T follicular helper cell (primary cell): ENCODE results near the gene DCST2.

Experiments
- DNase-seq: peaks from one replicate; pipeline ENCODE4 v3.0.0-alpha.2; 2020; ENCODE audit warnings: low read depth

The DCST2 gene

DNA sequence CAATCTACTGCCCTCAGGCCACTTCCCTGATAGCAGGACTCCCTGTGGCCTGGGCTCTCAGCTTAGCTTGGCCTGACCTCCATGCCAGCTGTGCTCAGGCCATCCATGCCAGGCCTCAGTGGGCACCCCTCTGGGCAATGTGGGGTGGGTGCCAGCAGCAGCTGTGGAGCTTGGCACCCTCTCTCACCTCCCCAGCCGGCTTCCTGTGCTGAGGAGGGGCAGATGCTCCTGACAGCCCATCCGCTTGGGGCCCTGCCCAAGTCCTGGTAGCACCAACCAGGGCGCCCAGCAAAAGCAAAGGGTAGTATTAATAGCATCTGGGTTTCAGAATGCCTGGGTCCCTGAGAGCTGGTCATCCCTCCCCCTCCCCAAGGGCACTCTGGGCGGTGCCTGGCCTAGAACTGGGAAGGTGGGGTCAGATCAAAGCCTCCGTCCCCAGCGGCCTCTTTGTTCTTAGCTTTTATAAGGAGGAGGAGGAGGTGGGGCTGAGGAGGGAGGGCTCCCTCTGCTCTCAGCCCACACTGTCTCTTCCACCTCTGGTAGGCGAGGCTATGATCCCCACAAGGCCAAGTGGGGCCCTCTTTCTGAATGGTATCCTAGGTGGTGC lies 36.1 kb upstream of the DCST2 start:
- no peak for DNase-seq

DNA sequence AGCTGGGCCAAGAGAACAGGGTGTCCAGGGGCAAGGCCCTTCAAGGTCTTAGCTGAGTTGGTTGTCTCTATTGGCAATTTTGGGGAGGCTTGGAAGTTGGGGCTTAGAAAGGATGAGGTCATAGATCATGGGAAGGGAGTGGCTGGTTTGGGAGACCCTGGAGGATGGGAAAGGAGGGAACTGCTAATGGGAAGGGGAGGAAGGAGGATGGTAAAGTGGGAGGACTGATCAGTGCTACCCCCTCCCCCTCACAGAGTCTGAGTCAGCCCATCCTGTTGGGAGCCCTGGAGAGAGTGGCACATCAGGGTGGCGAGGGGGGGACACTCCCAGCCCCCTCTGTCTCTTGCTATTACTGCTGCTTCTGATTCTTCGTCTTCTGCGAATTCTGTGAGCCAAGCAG lies 35.0 kb upstream of the DCST2 start:
- DNase-seq = no peak

- no peak for DNase-seq
Measured at GRCh38 chr1:155066777-155067176, 33.2 kb upstream of the DCST2 start.

DNA sequence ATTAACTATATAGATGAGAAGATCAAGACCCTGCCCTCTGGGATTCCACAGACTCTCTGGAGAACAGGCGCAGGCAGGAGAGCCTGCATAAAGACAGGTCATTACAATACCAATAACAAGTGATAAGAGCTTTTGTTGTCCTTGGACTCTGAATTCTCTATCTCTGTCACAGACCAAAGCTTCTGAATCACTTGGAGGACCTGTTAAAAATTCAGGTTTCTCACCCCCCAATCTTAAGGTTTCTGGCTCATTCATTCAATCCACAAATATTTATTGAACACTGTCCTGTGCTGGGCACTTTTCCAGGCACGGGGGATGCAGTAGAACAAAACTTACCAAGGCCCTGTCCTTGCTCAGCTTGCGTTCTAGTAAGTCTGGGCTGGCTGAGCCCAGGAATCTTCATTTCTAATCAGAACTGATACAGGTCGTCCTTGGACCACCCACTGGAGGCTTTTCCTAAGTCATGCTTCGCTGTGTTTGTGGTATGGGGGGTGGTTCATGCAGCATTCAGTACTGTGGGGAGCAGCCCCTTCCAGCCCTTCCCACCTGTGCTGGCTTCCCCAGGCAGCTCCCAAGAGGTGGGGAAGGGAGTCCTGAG lies 31.4 kb upstream of the DCST2 start:
- no peak for DNase-seq

GRCh38 chr1:155064111-155064831 lies 30.7 kb upstream of the DCST2 start:
- DNase-seq = no peak

- peak; percentile 80 for DNase-seq
Measured at GRCh38 chr1:155063550-155064110, 30.0 kb upstream of the DCST2 start, which contains the start of gene EFNA4. Gene EFNA4, plus strand, starts transcription at chr1:155063740. Its CDS starts 84 bp downstream, at chr1:155063824.

DNA sequence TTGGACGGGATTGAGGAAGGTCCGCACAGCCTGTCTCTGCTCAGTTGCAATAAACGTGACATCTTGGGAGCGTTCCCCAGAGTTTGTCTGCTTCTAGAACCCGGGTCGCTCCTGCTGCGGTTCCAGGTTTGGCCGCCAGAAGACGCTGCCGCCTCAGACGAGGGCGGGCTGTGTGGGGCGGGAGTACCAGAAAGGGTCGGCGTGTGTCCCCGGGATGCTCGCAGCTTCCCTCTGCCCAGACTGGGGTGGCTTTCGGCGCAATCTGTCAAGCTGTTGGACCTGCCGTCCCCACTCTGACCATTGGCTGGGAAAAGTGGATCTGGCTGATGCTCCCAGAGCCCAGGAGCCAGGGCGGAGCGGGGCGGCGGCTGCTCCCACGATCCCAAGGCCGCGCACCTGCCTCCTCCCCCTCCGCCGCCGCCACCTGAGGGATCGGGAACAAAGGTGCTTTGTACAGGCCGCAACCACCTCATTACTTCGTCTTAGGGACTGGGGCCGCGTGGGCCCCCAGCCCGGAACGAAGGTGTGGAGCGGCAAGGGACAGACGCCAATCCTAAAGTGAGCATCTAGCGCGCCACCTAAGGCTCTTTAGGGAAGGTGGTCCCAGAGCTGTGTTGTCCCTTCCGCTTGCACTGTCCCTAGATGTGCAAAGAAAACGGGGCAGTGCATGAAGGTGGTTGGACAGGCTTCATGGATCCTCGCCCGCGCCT lies 29.3 kb upstream of the DCST2 start:
- DNase-seq = peak; percentile 55

DNA sequence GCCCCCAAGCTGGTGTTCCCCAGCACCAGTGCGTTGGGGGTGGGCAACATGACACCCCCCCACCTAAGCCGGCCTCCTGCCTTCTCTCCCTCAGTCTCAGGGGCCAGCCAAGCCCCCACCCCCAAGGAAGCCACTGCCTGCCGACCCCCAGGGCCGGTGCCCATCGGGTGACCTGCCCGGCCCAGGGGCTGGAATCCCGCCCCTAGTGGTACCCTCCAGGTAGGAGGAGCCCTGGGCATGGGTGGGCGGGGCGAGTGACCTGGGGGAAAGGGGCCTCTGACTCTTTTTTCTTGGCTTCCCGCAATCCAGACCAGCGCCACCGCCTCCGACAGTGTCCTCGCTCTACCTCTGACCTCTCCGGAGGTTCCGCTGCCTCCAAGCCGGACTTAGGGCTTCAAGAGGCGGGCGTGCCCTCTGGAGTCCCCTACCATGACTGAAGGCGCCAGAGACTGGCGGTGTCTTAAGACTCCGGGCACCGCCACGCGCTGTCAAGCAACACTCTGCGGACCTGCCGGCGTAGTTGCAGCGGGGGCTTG lies 28.6 kb upstream of the DCST2 start:
- DNase-seq = no peak

GRCh38 chr1:155061381-155062150 lies 28.0 kb upstream of the DCST2 start:
- DNase-seq = peak; percentile 89

DNA sequence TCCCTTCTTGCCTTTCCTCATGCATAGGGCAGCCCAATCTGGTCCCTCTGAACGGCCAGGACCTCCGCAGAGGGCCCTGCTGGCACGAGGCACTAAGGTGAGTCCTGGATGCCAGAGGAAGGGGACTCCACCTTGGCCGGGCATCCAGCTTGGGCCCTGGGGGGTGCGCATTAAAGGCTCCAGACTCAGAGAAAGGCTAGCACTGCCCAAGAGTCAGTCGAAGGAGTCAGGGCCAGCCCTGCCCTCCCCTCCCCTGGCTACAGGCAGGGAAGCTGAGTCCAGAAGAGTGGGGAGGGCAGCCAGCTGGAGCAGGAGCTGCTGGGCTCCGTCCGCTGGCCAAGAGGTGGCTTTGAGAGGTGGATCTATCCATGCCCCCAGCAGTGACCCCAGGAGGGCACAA lies 27.2 kb upstream of the DCST2 start:
- DNase-seq = no peak

DNA sequence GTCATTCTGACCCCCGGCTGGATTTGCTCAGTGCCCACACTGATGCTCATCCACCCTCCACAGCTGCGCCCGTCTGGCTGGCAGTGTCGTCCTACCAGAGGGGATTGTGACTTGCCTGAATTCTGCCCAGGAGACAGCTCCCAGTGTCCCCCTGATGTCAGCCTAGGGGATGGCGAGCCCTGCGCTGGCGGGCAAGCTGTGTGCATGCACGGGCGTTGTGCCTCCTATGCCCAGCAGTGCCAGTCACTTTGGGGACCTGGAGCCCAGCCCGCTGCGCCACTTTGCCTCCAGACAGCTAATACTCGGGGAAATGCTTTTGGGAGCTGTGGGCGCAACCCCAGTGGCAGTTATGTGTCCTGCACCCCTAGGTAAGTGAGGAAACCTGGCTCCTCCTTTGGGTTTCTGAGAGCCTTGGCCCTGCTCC lies 24.2 kb upstream of the DCST2 start:
- no peak for DNase-seq

DNA sequence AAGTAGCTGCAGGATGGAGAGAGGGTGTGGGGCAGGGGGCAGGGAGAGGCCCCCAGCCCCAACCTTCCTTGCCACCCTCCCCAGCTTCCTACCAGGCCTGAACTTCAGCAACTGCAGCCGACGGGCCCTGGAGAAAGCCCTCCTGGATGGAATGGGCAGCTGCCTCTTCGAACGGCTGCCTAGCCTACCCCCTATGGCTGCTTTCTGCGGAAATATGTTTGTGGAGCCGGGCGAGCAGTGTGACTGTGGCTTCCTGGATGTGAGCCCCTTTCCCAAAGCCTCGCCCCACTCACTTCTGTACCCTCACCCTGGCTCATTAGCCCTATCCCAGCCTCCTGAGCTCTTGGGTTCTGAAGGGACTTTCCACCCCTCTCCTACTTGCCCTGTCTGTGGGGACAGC lies 23.5 kb upstream of the DCST2 start:
- no peak for DNase-seq

- DNase-seq = no peak
Measured at GRCh38 chr1:155053531-155054105, 20.0 kb upstream of the DCST2 start.

DNA sequence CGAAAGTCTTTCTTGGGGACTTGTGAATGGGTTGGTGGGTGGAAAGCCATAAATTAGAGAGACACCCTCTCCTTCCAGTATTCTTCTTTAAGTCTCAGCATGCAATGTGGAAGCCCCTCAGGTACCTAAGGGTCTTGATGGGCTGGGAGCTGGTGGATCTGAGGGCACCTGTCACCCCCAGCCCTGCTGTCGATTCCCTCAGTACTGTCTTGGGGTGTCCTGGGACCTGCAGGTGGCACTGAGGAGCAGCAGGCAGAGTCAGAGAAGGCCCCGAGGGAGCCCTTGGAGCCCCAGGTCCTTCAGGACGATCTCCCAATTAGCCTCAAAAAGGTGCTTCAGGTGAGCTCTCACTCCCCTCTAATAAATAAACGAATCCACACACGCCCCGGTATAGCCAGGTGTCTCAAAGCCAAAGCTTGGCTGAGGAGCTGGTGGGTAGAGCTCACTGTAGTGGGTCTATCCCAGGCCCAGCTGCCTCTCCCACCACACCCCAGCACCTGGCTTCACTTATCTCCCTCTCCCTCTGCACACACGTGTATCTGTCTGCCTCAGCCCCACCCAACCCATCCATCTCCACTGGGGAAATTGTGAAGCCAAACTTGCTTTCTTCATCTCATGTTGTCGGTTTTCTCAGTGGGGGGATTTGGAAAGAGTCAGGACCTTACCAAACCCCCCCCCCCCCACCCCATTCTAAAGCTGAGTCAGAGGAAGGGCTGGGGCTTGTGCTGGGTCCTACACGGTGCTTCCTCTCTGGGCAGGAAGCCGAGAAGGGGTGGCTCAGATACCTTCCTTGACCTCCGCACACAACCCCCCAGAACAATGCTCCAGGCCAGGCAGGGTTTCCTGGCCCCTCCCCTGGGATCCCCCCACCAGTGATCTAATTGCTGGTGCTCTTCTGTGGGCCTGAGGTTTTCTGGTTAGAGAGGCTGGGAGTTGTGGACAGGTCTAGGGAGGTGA lies 19.1 kb upstream of the DCST2 start:
- DNase-seq = peak; percentile 12

- DNase-seq = peak; percentile 17
Measured at GRCh38 chr1:155051777-155052398, 18.3 kb upstream of the DCST2 start.

GRCh38 chr1:155051342-155051776 lies 17.8 kb upstream of the DCST2 start:
- DNase-seq = no peak

DNA sequence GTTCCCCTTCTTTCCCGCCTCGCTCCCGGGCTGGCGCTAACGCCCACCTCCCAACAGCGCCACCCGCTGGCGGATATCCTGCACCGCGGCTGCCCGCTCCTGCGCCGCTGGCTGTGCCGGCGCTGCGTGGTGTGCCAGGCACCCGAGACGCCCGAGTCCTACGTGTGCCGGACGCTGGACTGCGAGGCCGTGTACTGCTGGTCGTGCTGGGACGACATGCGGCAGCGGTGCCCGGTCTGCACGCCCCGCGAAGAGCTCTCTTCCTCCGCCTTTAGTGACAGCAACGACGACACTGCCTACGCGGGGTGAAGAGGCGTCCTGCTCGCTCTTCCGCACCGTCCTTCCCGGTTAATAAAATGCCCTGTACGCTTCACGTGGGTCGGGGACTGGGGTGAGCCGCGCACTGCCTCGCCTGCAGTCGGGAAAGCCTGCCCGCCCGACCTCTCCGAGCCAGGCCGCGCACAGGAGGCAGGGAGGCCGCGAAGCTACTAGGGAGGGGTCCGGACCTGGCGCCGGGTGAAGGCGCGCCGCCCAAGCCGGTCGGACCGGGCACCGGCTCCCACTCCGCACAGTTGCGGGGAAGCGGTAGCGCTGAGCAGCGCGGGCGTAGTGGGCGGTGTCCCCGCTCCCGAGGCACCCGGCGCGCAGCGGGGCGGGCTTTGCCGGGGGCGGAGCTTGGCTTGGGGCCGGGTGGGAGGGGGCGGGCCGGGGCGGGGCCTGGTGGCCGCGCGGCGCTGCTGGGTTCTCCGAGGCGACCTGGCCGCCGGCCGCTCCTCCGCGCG lies 17.2 kb upstream of the DCST2 start, which contains the start of gene ADAM15:
Gene ADAM15, plus strand, starts transcription at position 757 of the 782 bp plus-strand sequence. CDS start 71 bp downstream, outside the sequence.
- peak; percentile 71 for DNase-seq
